Posterior cingulate gyrus (tissue), 11 donors: ENCODE results near the gene PARVB.
A peak's percentile ranks its signal among the peaks of the same experiment; 100 is the strongest.

Experiments
- DNase-seq, 10 donors: peaks; one replicate each; pipeline versions ENCODE4 v3.0.0 to v3.0.0-alpha.2; 2020 to 2021; ENCODE audit warnings: mixed read lengths in 3 of 10
- intact Hi-C: fragments of 100-400 bp; cut with DNase I; formaldehyde crosslinking; loops from one replicate; pipeline ENCODE4 v1.15.1; 2023

PARVB gene

DNA sequence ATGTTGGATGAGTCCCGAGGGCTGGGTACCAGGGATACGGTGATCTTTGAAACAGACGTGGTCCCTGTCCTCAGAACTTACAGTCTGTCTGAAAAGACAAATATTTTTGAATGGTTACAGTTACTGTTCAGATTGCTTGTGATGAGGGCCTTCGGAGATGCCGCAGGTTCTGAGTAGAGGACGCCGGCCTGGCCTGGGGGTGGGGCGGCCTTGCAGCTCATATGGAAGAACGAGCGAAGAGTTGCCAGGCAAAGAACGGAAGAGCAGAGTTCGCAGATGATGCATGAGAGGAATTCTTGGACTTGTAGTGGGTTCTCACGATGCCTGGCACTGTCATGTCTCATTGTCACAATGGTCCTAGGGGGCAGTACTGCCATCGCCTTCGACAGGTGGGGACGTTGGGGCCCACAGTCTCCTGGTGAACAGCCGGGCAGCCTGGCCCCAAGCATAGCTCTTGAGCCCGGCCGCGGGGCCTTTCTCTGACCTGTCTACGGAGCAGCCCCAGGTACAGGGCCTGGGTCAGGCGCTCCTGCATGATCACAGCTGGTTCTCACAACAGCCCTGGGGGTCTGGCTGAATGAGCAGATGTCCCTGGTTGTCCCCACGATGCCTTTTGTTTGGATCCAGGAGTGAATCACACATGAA is 95.7 kb downstream of the PARVB start:
- intact Hi-C loops = no loop called here

DNA sequence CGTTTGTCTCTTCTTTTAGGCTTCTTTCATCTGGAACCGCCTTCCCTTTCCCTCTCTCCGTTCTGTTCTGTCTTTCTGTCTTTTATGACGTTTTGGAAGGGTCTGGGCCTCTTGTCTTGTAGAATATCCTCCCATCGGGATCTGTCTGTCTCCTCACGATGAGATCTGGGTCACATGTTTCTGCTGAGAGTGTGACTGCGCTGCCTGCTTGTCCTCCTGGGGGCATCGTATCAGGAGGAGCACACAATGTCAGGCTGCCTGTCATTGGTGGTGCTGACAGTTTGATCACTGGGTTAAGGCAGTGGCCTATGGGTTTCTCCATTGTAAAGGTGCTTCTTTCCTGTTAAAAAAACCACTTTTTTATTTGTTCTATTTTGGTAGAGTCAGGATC is 96.2 kb downstream of the PARVB start:
- intact Hi-C loops = no loop called here
- peak in 1 of 10 donors; percentile 22 for DNase-seq

More for the DNA sequence above, 95.7 kb downstream of the PARVB start:
- peak in 2 of 10 donors; percentile 38 to 60 for DNase-seq

DNA sequence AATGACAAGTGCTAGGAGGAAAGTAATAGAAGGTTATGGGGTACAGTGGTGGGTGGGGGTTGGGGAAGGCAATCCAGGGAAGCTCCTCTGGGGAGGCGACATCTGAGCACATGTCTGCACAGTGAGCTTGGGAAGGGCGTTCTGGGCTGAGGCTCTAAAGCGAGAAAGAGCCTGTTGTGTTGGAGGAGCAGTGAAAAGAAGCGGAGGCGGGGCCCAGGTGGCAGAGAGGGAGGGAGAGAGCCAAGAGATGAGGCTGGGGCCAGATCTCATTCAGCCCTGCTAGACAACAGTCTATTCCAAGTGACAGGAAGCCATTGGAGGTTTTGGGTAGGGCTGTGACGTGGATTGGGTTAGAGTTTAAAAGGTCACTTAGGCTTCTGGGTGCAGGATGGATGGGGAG is 101.3 kb downstream of the PARVB start:
- peak in 2 of 10 donors; percentile 36 to 57 for DNase-seq
- intact Hi-C loops = no loop called here

DNA sequence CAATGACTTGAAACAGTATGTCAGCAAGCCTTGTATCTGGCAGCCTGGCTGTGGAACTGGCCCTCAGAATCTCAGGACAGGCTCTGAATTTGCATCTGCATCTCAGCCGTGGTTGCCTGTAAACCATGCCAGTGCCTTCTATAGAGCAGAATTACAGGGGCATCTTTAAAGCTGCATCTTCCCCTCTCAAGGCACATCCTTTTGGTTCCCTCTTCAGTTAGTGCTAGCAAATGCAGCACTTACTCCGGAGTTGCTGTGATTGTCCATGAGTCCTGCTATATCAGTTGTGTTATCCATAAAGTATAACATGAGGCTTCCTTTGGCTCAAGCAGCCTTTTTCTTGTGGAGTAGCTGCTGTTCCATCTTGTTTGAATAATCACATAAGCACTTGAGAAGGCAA is 102.7 kb downstream of the PARVB start:
- intact Hi-C loops = no loop called here
- DNase-seq = peak in 2 of 10 donors; percentile 17 to 47

DNA sequence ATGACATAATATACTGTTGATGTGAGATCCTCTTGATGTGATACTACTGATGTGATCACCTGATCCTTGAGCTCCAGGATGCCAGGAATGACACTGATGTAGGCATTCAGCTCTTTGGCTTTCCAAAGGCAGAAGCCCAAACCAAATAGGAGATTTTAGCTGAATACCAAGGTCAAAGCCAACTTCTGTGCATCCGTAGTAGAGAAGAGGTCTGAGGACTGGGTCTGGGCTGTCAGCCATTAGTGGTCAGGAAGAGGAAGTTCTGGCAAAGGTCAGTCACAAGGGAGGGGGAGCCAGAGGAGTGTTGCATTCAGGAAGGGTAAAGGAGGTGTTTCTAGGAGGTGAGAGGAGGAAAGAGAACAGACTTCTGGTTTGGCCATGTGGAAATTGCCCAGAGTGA is 103.3 kb downstream of the PARVB start:
- DNase-seq = peak in 2 of 10 donors; percentile 15 to 23
- intact Hi-C loops = no loop called here

DNA sequence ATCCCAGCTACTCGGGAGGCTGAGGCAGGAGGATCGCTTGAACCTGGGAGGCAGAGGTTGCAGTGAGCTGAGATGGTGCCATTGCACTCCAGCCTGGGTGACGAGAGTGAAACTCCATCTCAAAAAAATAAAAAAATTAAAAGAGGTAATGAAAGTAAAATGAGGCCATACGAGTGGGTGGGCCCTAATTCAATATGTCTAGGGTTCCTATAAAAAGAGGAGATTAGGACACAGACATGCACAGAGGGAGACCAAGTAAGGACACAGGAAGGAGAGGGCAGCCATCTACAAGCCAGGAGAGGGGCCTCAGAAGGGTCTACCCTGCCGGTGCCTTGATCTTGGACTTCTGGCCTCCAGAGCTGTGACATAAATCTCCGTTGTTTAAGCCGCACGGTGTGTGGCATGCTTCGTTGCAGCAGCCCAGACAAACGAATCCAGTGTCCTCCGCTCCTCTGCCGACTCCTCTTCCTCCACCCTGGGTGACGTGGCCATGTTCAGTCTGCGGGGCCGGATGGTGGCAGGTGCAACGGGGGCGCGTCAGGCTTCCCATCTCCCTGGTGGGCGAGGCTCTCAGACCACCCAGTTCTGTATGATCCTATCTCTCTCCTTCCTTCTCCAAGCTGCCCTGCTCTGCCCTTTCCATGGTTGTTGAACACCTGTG is 105.0 kb downstream of the PARVB start:
- DNase-seq = peak in 3 of 10 donors; percentile 74 to 89 (median 84)
- intact Hi-C loops = no loop called here

DNA sequence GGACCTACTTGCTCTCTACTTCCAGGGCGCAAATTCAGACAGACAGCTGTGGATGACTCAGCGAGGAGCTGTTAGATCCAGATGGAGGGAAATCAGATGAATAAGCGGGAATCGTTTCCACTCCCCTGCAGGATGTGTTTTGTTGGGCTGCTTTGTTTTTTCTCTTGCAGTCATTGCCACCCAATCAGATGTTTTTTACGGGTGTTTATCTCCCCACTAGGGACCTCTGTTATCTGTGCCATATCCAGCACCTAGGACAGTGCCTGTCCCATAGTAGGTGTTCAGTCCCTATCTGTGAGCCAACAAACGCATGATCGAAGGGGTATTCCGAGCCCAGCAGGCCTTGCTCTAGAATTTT is 105.5 kb downstream of the PARVB start:
- peak in 4 of 10 donors; percentile 22 to 49 (median 28) for DNase-seq
- intact Hi-C loops = no loop called here

DNA sequence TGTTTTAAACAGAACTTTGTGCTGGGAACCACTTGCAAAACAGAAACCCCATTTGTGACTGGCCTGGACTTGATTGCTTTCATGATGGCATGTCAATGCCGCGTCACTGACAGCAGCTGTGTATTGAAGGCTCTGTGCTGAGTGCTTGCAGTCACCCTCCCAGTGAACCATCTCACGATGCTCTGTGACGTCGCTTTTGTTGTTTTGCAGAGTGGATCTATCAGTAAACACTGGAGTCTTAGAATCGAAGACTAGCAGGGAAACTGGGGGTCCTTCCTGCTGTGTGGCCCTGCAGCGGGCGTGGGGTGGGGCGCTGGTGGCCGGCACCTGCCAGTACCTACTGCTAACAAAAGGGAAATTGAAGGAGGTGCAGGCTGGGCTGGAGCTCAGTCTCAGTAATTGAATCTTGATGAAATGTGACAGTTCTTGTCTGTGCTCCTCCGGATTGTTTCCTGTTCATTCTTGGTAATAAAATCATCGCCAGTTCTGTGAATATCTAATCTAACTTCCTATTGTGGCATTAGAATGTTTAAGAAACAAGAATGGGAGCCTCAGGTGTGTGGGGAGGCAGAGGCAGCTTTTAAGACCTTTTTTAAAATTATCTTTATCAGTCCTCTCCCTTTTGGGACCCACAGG is 106.1 kb downstream of the PARVB start:
- peak in 4 of 10 donors; percentile 51 to 78 (median 72) for DNase-seq
- intact Hi-C loops = no loop called here

DNA sequence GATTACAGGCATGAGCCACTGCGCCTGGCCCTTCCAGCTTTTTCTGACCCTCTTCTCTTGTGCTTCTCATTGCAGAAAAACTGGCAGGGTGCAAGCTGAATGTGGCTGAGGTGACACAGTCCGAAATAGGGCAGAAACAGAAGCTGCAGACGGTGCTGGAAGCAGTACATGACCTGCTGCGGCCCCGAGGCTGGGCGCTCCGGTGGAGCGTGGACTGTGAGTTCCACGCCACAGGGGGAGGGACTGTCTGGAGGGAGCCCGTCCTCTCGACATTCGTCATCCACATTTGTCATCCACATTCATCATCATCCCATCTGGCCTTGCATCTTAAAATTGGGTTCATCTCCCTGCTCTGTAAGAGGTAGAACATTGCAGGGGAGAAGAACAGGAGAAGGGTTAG is 107.3 kb downstream of the PARVB start:
- intact Hi-C loops = no loop called here
- DNase-seq = peak in 3 of 10 donors; percentile 64 to 78 (median 67)

DNA sequence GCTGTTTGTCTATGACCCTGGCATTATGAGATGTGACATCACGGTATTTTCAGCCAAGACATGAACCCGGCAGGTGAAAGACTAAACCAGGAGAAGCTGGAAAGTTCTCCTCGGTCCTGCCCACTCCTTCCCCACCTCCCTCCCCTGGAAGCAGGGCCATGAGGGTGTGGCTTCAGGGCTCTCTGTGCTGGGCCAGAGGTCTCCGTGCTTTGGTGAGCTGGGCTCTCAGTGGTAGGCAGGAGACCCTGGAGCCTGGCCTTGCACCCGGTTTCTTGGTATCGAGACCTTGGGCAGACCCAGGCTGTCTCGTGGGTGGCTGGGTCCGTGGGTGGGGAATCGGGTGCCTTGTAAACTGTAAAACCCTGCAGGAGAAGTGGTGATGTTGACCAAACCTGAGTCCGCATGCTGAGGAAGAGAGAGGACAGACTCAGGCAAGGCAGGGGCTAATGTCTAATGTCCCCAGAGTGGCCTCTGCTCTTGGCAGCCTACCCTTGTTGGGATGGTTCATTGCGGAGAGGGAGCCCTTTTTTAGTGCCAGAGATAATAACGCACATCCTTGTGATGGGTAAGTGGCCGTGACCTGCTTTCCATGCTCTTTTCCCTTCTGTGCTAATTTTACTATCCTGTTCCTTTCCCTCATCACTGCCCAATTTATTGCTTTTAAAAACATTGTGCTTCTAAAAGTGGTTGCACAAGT is 108.0 kb downstream of the PARVB start:
- intact Hi-C loops = no loop called here
- DNase-seq = peak in 2 of 10 donors; percentile 30 to 79

DNA sequence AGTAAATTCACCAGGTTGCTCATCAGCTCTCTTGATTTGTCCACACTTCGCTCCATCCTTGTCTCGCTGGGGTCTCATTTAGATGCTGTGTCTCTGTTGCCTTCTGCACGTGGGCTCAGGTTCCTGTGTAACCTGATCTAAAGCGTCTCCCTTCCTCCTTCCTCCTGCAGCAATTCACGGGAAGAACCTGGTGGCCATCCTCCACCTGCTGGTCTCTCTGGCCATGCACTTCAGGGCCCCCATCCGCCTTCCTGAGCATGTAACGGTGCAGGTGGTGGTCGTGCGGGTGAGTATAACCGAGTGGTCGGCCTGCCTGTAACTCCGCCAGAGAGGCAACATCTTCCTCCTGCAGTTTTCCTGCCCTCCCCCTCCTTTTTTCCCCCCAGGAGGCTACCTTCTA is 108.6 kb downstream of the PARVB start:
- DNase-seq = peak in 2 of 10 donors; percentile 54 to 70
- intact Hi-C loops = no loop called here

DNA sequence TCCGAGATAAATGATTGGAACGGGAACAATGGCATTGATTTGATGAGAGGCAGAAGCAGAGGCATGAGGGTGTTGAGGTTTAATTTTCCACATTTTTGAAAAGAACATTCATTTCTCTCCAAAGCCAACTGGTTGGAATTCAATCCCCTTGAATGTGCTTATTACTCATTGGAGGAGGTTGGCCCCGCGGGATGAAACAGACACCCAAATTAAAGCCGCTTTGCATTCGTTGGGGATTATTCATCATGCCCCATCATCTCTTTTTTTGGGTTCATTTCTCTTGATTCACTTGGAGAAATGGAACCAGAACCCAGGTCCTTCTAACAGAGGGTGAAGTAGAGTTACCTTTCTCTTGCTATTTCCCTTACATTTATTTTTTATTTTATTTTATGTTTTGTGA is 109.1 kb downstream of the PARVB start:
- peak in 1 of 10 donors; percentile 33 for DNase-seq
- intact Hi-C loops = no loop called here

DNA sequence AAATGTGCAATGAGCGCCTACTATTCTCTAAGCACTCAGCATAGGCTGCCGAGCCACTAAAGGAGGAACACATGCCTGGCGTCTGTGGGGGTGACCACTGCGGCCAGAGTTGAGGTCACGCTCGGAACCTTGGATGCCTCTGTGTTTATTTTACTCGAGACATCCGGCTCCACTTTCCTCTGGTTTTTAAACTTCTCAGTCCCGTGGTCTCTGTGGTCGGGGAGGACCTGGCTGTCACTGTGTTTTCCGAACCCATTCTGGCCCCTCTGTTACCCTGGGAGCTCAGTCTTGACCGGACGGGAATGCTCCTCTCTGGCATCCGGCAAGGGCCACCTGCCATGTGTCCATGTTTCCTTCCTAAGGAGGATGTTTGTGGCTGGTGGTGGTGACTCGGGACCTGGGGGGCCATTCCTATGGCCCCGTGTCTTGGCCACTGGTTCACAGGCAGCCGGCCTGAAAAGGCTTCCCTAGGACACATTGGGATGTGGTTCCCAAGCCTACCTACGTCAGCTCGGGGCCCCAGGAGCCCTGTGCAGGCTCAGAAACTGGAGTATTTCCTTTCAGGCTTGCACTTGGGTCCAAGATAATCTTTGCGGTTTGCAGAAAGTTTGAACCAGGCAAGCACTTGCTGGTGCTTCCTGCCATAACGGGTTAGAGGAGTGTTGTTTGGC is 109.9 kb downstream of the PARVB start:
- DNase-seq = peak in 2 of 10 donors; percentile 68 to 73
- intact Hi-C loops = no loop called here

DNA sequence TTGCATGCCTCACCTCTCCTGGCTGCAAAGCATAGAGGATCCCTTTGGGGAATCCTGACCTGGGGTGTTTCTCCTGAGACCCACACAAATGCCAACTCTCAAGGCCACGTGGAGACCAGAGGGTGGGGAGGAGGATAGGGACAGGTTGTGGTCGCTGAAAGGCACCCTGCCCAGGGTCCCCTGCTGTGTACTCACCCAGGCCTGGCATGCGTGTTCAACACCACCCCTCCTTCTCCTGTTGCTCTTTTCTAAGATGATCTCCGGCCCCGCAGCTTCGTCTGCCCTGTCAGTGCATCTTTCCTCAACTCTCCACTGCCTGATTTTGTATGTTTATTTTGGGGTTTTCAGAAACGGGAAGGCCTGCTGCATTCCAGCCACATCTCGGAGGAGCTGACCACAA is 112.0 kb downstream of the PARVB start:
- DNase-seq = peak in 1 of 10 donors; percentile 33
- intact Hi-C loops = no loop called here

DNA sequence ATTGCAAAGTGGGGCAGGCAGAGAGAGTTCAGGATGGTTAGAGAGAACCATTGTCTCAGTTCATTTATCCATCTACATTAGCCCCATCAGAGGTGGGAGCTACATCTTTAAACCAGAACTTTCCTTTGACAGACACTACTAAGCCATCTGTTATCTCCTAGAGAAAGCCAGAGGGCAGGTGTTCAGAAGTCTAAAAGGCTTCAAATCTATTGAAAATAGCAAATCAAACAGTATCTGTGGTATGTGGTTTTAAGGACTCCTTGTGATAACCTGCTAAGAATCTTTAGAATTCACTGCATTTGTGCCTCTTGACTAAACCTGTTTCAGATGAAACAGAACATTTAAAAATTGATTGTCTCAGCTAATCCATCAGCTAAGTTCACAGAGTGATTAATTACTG is 112.7 kb downstream of the PARVB start:
- DNase-seq = no peak
- intact Hi-C loops = no loop called here

DNA sequence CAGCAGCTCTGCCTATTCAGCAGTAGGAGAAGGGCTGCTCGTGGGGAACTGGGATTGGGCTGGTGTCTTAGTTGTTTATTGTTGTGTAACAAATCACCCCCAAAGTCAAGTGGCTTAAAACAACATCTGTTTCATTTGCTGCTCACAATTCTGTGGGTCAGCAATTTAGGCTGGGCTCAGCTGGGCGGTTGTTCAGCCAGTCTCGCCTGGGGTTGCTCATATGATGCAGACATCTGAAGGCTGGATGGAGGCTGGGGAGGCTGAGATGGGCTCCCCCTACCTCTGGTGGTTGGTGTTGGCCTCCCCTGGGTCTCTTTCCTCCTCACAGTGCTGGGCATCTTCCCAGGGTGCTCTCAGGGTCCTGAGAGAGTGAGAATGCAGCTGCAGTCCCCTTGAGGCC is 113.3 kb downstream of the PARVB start:
- intact Hi-C loops = no loop called here
- peak in 2 of 10 donors; percentile 26 to 55 for DNase-seq

DNA sequence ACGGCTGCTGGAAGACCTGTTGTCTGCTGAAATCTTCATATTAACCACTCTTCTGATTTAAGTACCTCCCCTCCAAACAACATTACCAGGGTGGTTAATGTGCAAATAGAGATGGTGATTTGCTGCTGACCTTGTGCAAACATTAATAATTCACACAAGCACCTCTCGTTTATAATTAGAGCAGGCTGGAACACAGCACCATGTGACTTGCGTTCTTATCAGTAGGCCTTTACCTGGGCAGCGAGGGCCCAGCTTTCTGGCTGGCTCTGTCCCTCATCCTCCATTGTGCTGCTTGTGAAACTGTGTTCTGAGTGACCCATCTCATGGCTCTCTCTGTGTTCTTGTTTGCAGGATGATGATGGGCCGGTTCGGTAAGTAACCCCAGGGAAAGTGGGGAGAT is 115.7 kb downstream of the PARVB start:
- intact Hi-C loops = no loop called here
- peak in 1 of 10 donors; percentile 20 for DNase-seq

DNA sequence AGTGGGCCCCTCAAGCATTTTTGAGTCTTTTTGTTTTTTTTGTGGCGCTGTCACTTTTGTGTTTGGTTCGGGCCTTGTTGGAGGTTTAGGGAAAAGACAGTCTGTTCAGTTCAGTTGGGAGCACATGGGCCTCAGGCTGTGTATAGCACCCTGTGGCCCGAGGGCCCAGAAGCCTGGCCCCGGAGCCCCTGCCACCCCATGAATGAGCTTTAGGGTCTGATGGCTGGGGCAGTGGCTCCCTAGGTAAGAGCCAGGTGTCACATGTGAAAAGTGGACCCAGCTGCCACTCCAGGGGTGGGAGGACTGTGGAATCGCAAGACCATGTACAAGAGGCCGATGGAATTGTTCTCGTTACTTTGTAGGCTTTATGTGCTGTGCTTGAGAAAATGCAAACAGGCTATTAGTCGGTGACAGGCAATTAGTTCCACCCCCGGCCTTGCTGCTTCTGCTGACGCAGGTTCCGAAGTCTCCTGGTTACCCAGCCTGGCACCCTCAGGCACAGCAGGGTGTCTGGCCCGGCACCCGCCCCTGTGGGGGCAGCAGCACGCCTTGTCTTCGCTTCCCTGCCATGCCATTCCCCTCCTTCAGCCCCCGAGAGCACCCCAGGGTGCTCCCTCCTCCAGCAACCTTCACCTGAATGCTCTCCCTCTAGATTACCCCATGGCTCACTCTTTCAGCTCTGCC is 118.5 kb downstream of the PARVB start:
- DNase-seq = peak in 2 of 10 donors; percentile 56 to 76
- intact Hi-C loops = no loop called here

DNA sequence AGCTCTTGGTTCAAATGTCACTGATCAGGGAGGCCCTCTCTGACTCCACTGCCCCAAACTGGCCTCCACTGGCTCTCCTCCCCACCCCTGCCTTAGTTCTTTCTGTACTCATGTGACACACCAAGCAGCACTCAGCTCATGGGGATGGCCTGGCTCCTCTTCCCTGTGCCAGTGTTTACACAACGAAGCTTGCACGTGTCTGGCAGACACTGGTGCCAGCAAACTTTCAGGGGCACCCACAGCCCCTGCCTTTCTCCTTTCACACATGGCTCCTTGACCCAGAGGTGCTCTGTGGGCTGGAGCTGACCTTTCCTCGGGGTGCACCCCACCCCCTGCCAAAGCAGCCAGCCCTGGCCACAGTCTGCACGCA is 119.0 kb downstream of the PARVB start:
- peak in 2 of 10 donors; percentile 51 to 55 for DNase-seq
- intact Hi-C loops = no loop called here

DNA sequence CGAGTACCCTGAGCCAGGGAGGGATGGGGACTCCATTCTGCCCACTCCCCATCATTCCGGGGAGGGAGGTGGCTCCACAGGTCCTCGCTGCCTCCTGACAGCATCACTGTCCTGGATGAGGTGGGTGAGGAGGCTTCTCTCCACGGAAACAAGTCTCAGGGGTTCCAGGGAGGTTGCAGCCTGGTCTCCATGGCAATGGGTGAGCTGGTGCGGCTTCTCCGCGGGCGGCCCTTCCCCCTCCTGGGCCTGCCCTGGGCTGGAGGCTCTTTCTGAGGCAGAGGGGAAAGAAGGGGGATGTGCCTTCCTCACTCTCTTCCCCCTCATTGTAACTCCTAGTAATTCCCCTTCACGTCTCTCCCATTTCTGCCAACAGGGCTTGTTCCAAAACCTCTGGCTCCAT is 119.5 kb downstream of the PARVB start:
- intact Hi-C loops = no loop called here

More for the DNA sequence above, 119.5 kb downstream of the PARVB start:
- DNase-seq = peak in 2 of 10 donors; percentile 39 to 80
